GM06990 (cell line): Measurements from ENCODE around the gene AP1M2.

Source experiments
- DNase-seq: peaks from one replicate; pipeline ENCODE4 v3.0.0-alpha.2; 2011; ENCODE audit not compliant: insufficient read length; ENCODE audit errors: extremely low read depth
- H3K27me3 ChIP-seq: replicated peaks from 2 replicates; pipeline ENCODE4 v1.6.0; 2011; ENCODE audit warnings: low read length; ENCODE audit not compliant: control insufficient read depth, insufficient read depth
- H3K36me3 ChIP-seq: 2 replicates; pipeline ENCODE4 v1.5.1; 2011; ENCODE audit warnings: low read length; ENCODE audit not compliant: control insufficient read depth, insufficient read depth
- H3K4me3 ChIP-seq: replicated peaks from 2 replicates; pipeline ENCODE4 v1.5.1; 2011; ENCODE audit warnings: low read depth, mild to moderate bottlenecking, control low read depth, low read length
- TF ChIP-seq, protein P1 (sequence below): IDR thresholded peaks from 2 replicates; pipeline ENCODE4 v1.5.1; 2011; ENCODE audit warnings: low read length, control low read depth, mild to moderate bottlenecking, inconsistent platforms; ENCODE audit not compliant: insufficient read depth, poor library complexity, severe bottlenecking

AP1M2 gene

DNA sequence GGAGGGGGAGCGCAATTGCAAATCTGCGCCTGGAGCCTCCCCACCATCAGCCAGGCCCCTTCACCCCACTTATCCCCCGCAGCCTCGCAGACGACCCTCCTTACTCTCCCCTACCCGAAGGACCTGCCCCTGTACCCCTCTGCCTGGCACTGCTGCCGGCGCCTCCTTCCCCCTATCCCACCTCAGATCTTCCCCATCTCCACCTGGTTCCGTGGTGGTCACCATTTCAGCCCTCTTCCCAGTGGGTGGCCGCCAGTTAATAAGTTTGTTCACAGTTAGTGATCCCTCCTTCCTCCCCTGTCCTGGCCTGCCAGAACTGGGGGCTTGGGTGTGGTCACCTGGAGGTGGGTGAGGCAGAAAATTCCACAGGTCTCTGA lies 38.6 kb upstream of the AP1M2 start:
- no peaks in the 10 kb centered on the region for H3K27me3 ChIP-seq
- TF ChIP-seq, protein P1, sequence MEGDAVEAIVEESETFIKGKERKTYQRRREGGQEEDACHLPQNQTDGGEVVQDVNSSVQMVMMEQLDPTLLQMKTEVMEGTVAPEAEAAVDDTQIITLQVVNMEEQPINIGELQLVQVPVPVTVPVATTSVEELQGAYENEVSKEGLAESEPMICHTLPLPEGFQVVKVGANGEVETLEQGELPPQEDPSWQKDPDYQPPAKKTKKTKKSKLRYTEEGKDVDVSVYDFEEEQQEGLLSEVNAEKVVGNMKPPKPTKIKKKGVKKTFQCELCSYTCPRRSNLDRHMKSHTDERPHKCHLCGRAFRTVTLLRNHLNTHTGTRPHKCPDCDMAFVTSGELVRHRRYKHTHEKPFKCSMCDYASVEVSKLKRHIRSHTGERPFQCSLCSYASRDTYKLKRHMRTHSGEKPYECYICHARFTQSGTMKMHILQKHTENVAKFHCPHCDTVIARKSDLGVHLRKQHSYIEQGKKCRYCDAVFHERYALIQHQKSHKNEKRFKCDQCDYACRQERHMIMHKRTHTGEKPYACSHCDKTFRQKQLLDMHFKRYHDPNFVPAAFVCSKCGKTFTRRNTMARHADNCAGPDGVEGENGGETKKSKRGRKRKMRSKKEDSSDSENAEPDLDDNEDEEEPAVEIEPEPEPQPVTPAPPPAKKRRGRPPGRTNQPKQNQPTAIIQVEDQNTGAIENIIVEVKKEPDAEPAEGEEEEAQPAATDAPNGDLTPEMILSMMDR, result no peak
- DNase-seq, result no peak
- H3K4me3 ChIP-seq, result no peak overlapping the region
- H3K36me3 ChIP-seq, result peaks cover 9% of the 10 kb centered on the region

DNA sequence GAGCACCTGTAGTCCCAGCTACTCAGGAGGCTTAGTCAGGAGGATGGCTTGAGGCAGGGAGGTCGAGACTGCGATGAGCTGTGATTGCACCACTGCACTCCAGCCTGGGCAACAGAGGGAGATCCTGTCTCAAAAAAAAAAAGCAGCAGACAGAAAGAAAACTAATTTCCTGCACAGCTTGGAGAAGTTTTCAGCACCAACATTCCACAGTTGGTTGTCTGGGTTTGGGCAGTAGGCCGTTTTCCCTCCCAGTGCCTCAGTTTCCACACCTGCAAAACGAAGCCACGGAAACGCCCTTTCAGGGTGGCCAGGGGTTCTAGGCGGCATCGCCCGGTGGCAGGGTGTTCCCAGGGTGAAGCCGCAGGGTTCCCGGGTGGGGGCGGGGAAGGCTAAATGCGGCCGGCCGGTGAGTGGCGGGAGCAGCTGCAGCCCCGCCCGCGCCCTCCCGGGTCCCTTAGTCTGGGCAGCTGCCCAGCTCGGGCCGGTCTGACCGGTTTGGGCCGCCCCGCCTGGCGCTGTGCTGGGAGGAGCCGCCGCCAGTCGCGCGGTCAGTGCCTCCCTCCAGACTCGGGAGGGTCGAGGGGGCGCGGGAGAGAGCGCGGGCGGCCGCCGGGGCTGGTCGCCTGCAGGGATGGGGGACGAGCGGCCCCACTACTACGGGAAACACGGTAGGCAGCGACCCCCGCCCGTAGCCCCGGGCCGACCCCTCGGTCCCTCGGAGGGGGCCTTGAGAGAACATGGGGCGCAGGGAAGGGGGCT lies 38.1 kb upstream of the AP1M2 start, which contains the start of gene SLC44A2:
SLC44A2 (plus strand) TSS at position 551 of the 759 bp plus-strand sequence; CDS start at position 632, 81 bp downstream.
- TF ChIP-seq, protein P1, result no peak
- no peaks in the 10 kb centered on the region for H3K27me3 ChIP-seq
- peaks cover 9% of the 10 kb centered on the region for H3K36me3 ChIP-seq
- no peak within 1 kb of the TSS for H3K4me3 ChIP-seq
- DNase-seq, result no peak

DNA sequence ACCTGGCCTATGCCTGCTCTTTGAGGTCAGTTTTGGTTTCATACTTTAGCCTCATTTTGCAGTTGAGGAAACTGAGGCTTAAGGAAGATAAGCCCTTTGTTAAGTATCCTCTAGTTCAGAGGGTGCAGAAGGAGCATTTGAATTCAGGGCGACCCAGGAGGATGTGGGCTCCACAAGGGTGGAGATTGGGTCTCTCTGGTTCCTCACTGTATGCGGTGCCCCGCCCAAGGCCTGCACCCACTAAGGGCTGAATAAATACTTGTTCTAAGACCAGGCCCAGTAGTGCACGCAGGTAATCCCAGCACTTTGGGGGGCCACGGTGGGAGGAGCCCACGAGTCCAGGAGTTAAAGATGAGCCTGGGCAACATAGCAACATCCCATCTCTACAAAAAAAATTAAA lies 37.5 kb upstream of the AP1M2 start:
- TF ChIP-seq, protein P1, result no peak
- Histone ChIP-seq H3K27me3 (no peaks in the 10 kb centered on the region), H3K4me3 (no peak overlapping the region), H3K36me3 (peaks cover 9% of the 10 kb centered on the region)
- DNase-seq, result no peak

DNA sequence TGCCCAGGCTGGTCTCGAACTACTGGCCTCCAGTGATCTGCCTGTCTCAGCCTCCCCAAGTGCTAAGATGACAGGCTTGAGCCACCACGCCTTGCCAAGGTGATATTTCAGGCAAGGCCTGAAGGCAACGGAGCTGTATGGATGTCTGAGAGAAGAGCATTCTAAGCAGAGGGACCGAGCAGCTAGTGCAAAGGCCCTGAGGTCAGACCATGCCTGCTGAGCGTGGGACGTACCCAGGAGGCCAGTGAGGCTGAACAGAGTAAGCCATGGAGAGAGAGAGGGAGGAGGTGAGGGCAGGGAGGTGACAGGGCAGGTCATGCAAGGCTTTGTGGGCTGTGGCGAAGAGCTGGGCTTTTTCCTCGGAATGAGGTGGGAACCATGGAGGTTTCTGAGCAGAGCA lies 34.9 kb upstream of the AP1M2 start:
- TF ChIP-seq, protein P1, result no peak
- no peak for DNase-seq
- Histone ChIP-seq H3K36me3 (no peaks in the 10 kb centered on the region), H3K4me3 (no peak overlapping the region), H3K27me3 (no peaks in the 10 kb centered on the region)

DNA sequence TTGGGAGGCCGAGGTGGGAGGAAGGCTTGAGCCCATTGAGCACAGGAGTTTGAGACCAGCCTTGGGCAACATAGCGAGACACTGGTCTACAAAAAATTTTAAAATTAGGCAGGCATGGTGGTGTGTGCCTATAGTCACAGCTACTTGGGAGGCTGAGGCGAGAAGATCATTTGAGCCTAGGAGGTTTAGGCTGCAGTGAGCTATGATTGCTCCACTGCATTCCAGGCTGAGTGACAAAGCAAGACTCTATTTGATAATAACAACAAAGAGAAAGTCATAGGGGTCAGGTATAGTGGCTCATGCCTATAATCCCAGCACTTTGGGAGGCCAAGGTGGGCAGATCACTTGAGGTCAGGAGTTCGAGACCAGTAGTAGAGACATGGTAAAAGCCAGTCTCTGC lies 33.7 kb upstream of the AP1M2 start:
- DNase-seq, result no peak
- no peaks in the 10 kb centered on the region for H3K36me3 ChIP-seq
- H3K4me3 ChIP-seq, result no peak overlapping the region
- TF ChIP-seq, protein P1, result no peak
- H3K27me3 ChIP-seq, result no peaks in the 10 kb centered on the region
